SU-DHL-6 (cell line): ENCODE data around the gene MYOT.

Experiments used
- H2AFZ ChIP-seq: fragments of 200-600 bp; sonication (generic); 2 replicates; pipeline ENCODE4 v1.6.1; 2014; ENCODE audit warnings: low read depth, mild to moderate bottlenecking, moderate library complexity, mixed read lengths, antibody characterized with exemption, low read length; ENCODE audit not compliant: severe bottlenecking
- H3F3A ChIP-seq: fragments of 200-600 bp; shearing (Covaris generic); 2 replicates; pipeline ENCODE4 v1.6.0; 2016; ENCODE audit warnings: antibody characterized with exemption, mild to moderate bottlenecking; ENCODE audit not compliant: insufficient read depth
- H3K27ac ChIP-seq: fragments of 200-600 bp; sonication (generic); 2 replicates; pipeline ENCODE4 v1.5.1; 2016; ENCODE audit warnings: low read depth, mild to moderate bottlenecking, low read length, moderate library complexity, mixed read lengths
- H3K27me3 ChIP-seq: fragments of 200-600 bp; sonication (generic), shearing (Covaris generic); 2 replicates; pipeline ENCODE4 v1.6.0; 2014; ENCODE audit warnings: mild to moderate bottlenecking, low read length
- H3K36me3 ChIP-seq: fragments of 200-600 bp; sonication (generic); 2 replicates; pipeline ENCODE4 v1.6.1; 2014; ENCODE audit warnings: mild to moderate bottlenecking, low read length, mixed read lengths
- H3K4me2 ChIP-seq: fragments of 300-600, 200-600 bp; shearing (Covaris generic), sonication (generic); 2 replicates; pipeline ENCODE4 v1.6.0; 2014; ENCODE audit warnings: low read length, low read depth, mild to moderate bottlenecking; ENCODE audit not compliant: poor library complexity, severe bottlenecking
- H3K4me3 ChIP-seq: fragments of 200-600 bp; sonication (generic); 2 replicates; pipeline ENCODE4 v1.5.1; 2014; ENCODE audit warnings: antibody characterized with exemption, low read length, mild to moderate bottlenecking, mixed read lengths; ENCODE audit not compliant: insufficient read depth, poor library complexity, severe bottlenecking
- H3K79me2 ChIP-seq: fragments of 200-600 bp; sonication (generic); 2 replicates; pipeline ENCODE4 v1.6.1; 2014; ENCODE audit warnings: mild to moderate bottlenecking, low read length, moderate library complexity; ENCODE audit not compliant: insufficient read depth
- H3K9ac ChIP-seq: fragments of 200-600 bp; sonication (generic); 2 replicates; pipeline ENCODE4 v1.7.0; 2014; ENCODE audit warnings: mild to moderate bottlenecking, low read length
- H3K9me2 ChIP-seq: fragments of 200-600 bp; sonication (generic); replicated peaks from 2 replicates; pipeline ENCODE4 v1.6.1; 2014; ENCODE audit warnings: low read length; ENCODE audit not compliant: insufficient read depth
- H3K9me3 ChIP-seq: fragments of 200-600 bp; sonication (generic); 2 replicates; pipeline ENCODE4 v1.6.1; 2014; ENCODE audit warnings: low read length, mixed read lengths; ENCODE audit not compliant: insufficient read depth
- H4K20me1 ChIP-seq: fragments of 200-600 bp; sonication (generic); 2 replicates; pipeline ENCODE4 v1.6.1; 2014; ENCODE audit warnings: low read depth, mild to moderate bottlenecking, antibody characterized with exemption, low read length, moderate library complexity, mixed read lengths
- CTCF ChIP-seq: fragments of 200-600 bp; sonication (generic); IDR thresholded peaks from one replicate; pipeline ENCODE4 v1.5.1; 2017; ENCODE audit warnings: antibody characterized with exemption, mild to moderate bottlenecking, low read length, moderate library complexity; ENCODE audit not compliant: insufficient read depth, poor library complexity, severe bottlenecking
- EZH2phosphoT487 ChIP-seq: fragments of 200-600 bp; sonication (generic), shearing (Covaris generic); conservative IDR thresholded peaks from 2 replicates; pipeline ENCODE4 v1.6.1; 2018; ENCODE audit warnings: mild to moderate bottlenecking, antibody characterized with exemption, low read length, moderate library complexity, mixed read lengths

MYOT gene

GRCh38 chr5:137932800-137933199, 65.1 kb downstream of the MYOT start:
- no peak overlapping the region for H3K4me2 ChIP-seq
- peaks cover 8% of the 10 kb centered on the region; the same call in 1 of the 2 replicates for H3F3A ChIP-seq
- H4K20me1 ChIP-seq = no peaks in the 10 kb centered on the region
- no peak overlapping the region for H3K4me3 ChIP-seq
- H3K36me3 ChIP-seq = peaks cover 13% of the 10 kb centered on the region; the same call in 1 of the 2 replicates
- H3K9ac ChIP-seq = no peak overlapping the region
- no peaks in the 10 kb centered on the region for H3K9me3 ChIP-seq
- H3K79me2 ChIP-seq = no peaks in the 10 kb centered on the region
- no peaks in the 10 kb centered on the region for H3K27me3 ChIP-seq
- TF ChIP-seq EZH2phosphoT487 (no peak), CTCF (no peak)
- no peaks in the 10 kb centered on the region for H3K9me2 ChIP-seq
- H2AFZ ChIP-seq = no peak overlapping the region
- H3K27ac ChIP-seq = no peak overlapping the region

GRCh38 chr5:137933491-137933911, 65.8 kb downstream of the MYOT start:
- Histone ChIP-seq H3K9me3 (no peaks in the 10 kb centered on the region), H3K4me3 (no peak overlapping the region), H4K20me1 (no peaks in the 10 kb centered on the region), H3K9me2 (no peaks in the 10 kb centered on the region), H3K9ac (no peak overlapping the region), H3F3A (peaks cover 8% of the 10 kb centered on the region; the same call in 1 of the 2 replicates), H3K79me2 (no peaks in the 10 kb centered on the region), H3K27me3 (no peaks in the 10 kb centered on the region), H3K4me2 (no peak overlapping the region), H3K27ac (no peak overlapping the region), H2AFZ (no peak overlapping the region), H3K36me3 (peaks cover 18% of the 10 kb centered on the region; the same call in 1 of the 2 replicates)
- TF ChIP-seq CTCF = no peak
- TF ChIP-seq EZH2phosphoT487 = no peak

GRCh38 chr5:137935190-137935589, 67.5 kb downstream of the MYOT start:
- no peaks in the 10 kb centered on the region for H4K20me1 ChIP-seq
- peaks cover 8% of the 10 kb centered on the region; the same call in 1 of the 2 replicates for H3F3A ChIP-seq
- no peak overlapping the region for H3K9ac ChIP-seq
- H3K27ac ChIP-seq = no peak overlapping the region
- H3K4me2 ChIP-seq = no peak overlapping the region
- TF ChIP-seq CTCF = no peak
- no peak for TF ChIP-seq EZH2phosphoT487
- H3K27me3 ChIP-seq = no peaks in the 10 kb centered on the region
- no peak overlapping the region for H2AFZ ChIP-seq
- no peak overlapping the region for H3K4me3 ChIP-seq
- H3K9me2 ChIP-seq = no peaks in the 10 kb centered on the region
- peaks cover 28% of the 10 kb centered on the region for H3K36me3 ChIP-seq
- H3K9me3 ChIP-seq = no peaks in the 10 kb centered on the region
- H3K79me2 ChIP-seq = no peaks in the 10 kb centered on the region
